ENCODE measurements around the gene BABAM2.
A peak's percentile ranks its signal among the peaks of the same experiment; 100 is the strongest.

The BABAM2 gene

GRCh38 chr2:28352104-28352503 is 461.6 kb downstream of the BABAM2 start:
- no peak for DNase-seq

- DNase-seq, result no peak
Observed at GRCh38 chr2:28352610-28353195, 462.2 kb downstream of the BABAM2 start.

GRCh38 chr2:28354920-28355520 is 464.5 kb downstream of the BABAM2 start:
- no peak for DNase-seq

- no peak for DNase-seq
Observed at GRCh38 chr2:28355521-28356094, 465.1 kb downstream of the BABAM2 start.

- DNase-seq, result peak in 1 of 2 donors; percentile 27
Observed at GRCh38 chr2:28356095-28356911, 465.8 kb downstream of the BABAM2 start.

GRCh38 chr2:28357055-28357454 is 466.5 kb downstream of the BABAM2 start:
- DNase-seq, result no peak

GRCh38 chr2:28357948-28358667 is 467.6 kb downstream of the BABAM2 start:
- no peak for DNase-seq

- DNase-seq, result no peak
Observed at GRCh38 chr2:28358668-28359201, 468.2 kb downstream of the BABAM2 start.

- peak; percentile 72 to 77 for DNase-seq
Observed at GRCh38 chr2:28359222-28360057, 468.9 kb downstream of the BABAM2 start.

GRCh38 chr2:28360058-28360717 is 469.7 kb downstream of the BABAM2 start:
- no peak for DNase-seq

GRCh38 chr2:28360718-28361293 is 470.3 kb downstream of the BABAM2 start:
- no peak for DNase-seq

- no peak for DNase-seq
Observed at GRCh38 chr2:28361991-28362710, 471.6 kb downstream of the BABAM2 start.

GRCh38 chr2:28362991-28363521 is 472.5 kb downstream of the BABAM2 start:
- DNase-seq, result no peak

GRCh38 chr2:28363686-28364280 is 473.3 kb downstream of the BABAM2 start:
- DNase-seq, result no peak

GRCh38 chr2:28364610-28365009 is 474.1 kb downstream of the BABAM2 start:
- DNase-seq, result no peak

- DNase-seq, result no peak
Observed at GRCh38 chr2:28365158-28365557, 474.6 kb downstream of the BABAM2 start.

GRCh38 chr2:28366149-28366495 is 475.6 kb downstream of the BABAM2 start:
- DNase-seq, result no peak

GRCh38 chr2:28366496-28367282 is 476.2 kb downstream of the BABAM2 start:
- DNase-seq, result peak; percentile 41 to 53

All from stimulated activated CD4-positive, alpha-beta T cell treated with anti-CD3 and anti-CD28 coated beads, Interleukin-2, amount 100 ng/mL, for 24 hours (primary cell).